ENCODE data around the gene MYOF.

- TF ChIP-seq POLR2A (IDR thresholded peaks at IDR 0.05) (peak in 1 of 2 donors; percentile 12), CTCF (IDR thresholded peaks at IDR 0.05) (no peak)
Observed at GRCh38 chr10:93438613-93439253, 43.4 kb downstream of the MYOF start.
